GM12878 (cell line): ENCODE data around the gene MIA2. TPM values are rescaled to one million over a fixed set of nuclear protein-coding genes. Genes with fewer than 3 reads are reported as not detected.

ENCODE experiments used
- ATAC-seq: fragments of 200-7000 bp; cut with Tn5 transposase; 3 replicates; pipeline ENCODE4 v1.9.1; 2020; ENCODE audit warnings: mild to moderate bottlenecking, moderate library complexity
- BruUV-seq: library from RNA; stranded (reverse); fragments of 400-500 nt; replicated peaks from 2 replicates; lab custom pipeline; 2021; lab: Mats Ljungman, UMichigan
- CTCF ChIA-PET: fragments of 300-600 bp; sonication (Branson Sonifier 250); formaldehyde crosslinking; extraction: SDS; loops from one replicate; lab custom pipeline; 2021; ENCODE audit warnings: inconsistent platforms; lab: Yijun Ruan, JAX
- POLR2A ChIA-PET: fragments of 350-600 bp; formaldehyde crosslinking; extraction: SDS; loops from one replicate; lab custom pipeline; 2021; ENCODE audit warnings: inconsistent platforms; lab: Charles Lee
- RAD21 ChIA-PET: fragments of 300-600 bp; sonication (Branson Sonifier 250); formaldehyde crosslinking; loops from one replicate; lab custom pipeline; 2023; ENCODE audit warnings: antibody characterized with exemption; ENCODE audit not compliant: unreplicated experiment; lab: Charles Lee
- SMC1A ChIA-PET: fragments of 300-600 bp; sonication (Branson Sonifier 250); formaldehyde crosslinking; loops from one replicate; lab custom pipeline; 2023; ENCODE audit not compliant: unreplicated experiment, uncharacterized antibody; lab: Charles Lee
- DNase-seq: peaks from one replicate; pipeline ENCODE4 v3.0.0-alpha.2; 2011; ENCODE audit warnings: low read depth, low spot score
- FAIRE-seq: peaks from 3 replicates; lab custom pipeline; 2011; peaks lifted over from hg19 to GRCh38; lab: Jason Lieb, UNC
- H2AFZ ChIP-seq: 2 replicates; pipeline ENCODE4 v1.6.0; 2011; ENCODE audit warnings: low read depth, low read length, control low read depth; ENCODE audit not compliant: control insufficient read depth
- H3K27ac ChIP-seq: 2 replicates; pipeline ENCODE4 v1.5.1; 2011; ENCODE audit warnings: control low read depth; ENCODE audit not compliant: control insufficient read depth, insufficient read depth
- H3K27me3 ChIP-seq, 2 experiments: replicated peaks in 1 of 2; 2 replicates each; pipeline versions ENCODE4 v1.6.0 to v1.6.1; 2011; ENCODE audit warnings: low read length in 1 of 2; ENCODE audit not compliant: control insufficient read depth in 2 of 2, insufficient read depth in 2 of 2
- H3K36me3 ChIP-seq, 2 experiments: 2 replicates each; pipeline ENCODE4 v1.5.1; 2011; ENCODE audit warnings: low read length in 1 of 2; ENCODE audit not compliant: control insufficient read depth in 2 of 2, insufficient read depth in 2 of 2
- H3K4me1 ChIP-seq: 2 replicates; pipeline ENCODE4 v1.6.1; 2011; ENCODE audit warnings: mild to moderate bottlenecking, low read length, moderate library complexity, mixed read lengths; ENCODE audit not compliant: control insufficient read depth, insufficient read depth
- H3K4me2 ChIP-seq: 2 replicates; pipeline ENCODE4 v1.6.0; 2011; ENCODE audit warnings: control low read depth; ENCODE audit not compliant: control insufficient read depth, insufficient read depth
- H3K4me3 ChIP-seq: fragments of 200-600 bp; sonication (generic); 2 replicates; pipeline ENCODE4 v1.5.1; 2016
- H3K79me2 ChIP-seq: 2 replicates; pipeline ENCODE4 v1.6.0; 2011; ENCODE audit warnings: low read length; ENCODE audit not compliant: control insufficient read depth, insufficient read depth
- H3K9ac ChIP-seq: 2 replicates; pipeline ENCODE4 v1.8.0; 2011; ENCODE audit warnings: low read length, control low read depth, mixed read lengths; ENCODE audit not compliant: control insufficient read depth, insufficient read depth
- H3K9me3 ChIP-seq: replicated peaks from 3 replicates; pipeline ENCODE4 v1.5.1; 2011; ENCODE audit warnings: mild to moderate bottlenecking, low read length; ENCODE audit not compliant: control insufficient read depth, insufficient read depth
- H4K20me1 ChIP-seq: 2 replicates; pipeline ENCODE4 v1.6.0; 2011; ENCODE audit not compliant: control insufficient read depth, insufficient read depth
- NR2C2 ChIP-seq: IDR thresholded peaks from 2 replicates; pipeline ENCODE4 v1.6.1; 2011; ENCODE audit warnings: borderline replicate concordance, low read depth; ENCODE audit not compliant: control insufficient read depth, insufficient read length
- RAD21 ChIP-seq: IDR thresholded peaks from 2 replicates; pipeline ENCODE4 v1.6.1; 2011; ENCODE audit warnings: mild to moderate bottlenecking, low read depth, low read length, moderate library complexity; ENCODE audit not compliant: insufficient read depth
- SMC3 ChIP-seq: IDR thresholded peaks from 2 replicates; pipeline ENCODE4 v1.6.1; 2011; ENCODE audit warnings: low read length, improper control_type of control experiment, borderline replicate concordance
- WGBS: methylation state at CpG from one replicate; pipeline ENCODE4 v1.1.6; 2016; ENCODE audit warnings: low lambda C conversion rate; ENCODE audit not compliant: insufficient replicate concordance, insufficient coverage; ENCODE audit errors: missing lambda C conversion rate; 5-methylcytosine and 5-hydroxymethylcytosine counted together
- in situ Hi-C: fragments of 300-500 bp; cut with MboI; formaldehyde crosslinking; loops from 9 replicates; pipeline ENCODE4 v1.14.3; 2018; ENCODE audit warnings: mixed read lengths
- intact Hi-C: fragments of 100-400 bp; cut with micrococcal nuclease; formaldehyde crosslinking; loops from one replicate; pipeline ENCODE4 v1.14.2; 2022; ENCODE audit not compliant: unreplicated experiment
- polyA plus RNA-seq, 11 experiments: library from polyadenylated mRNA; depleted of rRNA in 4 of 11; unstranded in 6 of 11; stranded (reverse) in 5 of 11; fragments of >200 nt; fragmentation: Nextera tagmentation in 4 of 11; fragmentation: Illumina TruSeq in 1 of 11; extraction: Ambion mirVana in 4 of 11; extraction: Trizol in 1 of 11; gene quantifications; 1 replicate in 1 of 11; 2 replicates in 10 of 11; pipeline versions ENCODE4 v1.2.1 to v1.2.3, GENCODE V29; 2011 to 2016; ENCODE audit warnings: inconsistent platforms in 2 of 11, missing spikeins in 2 of 11, low read depth in 1 of 11
- total RNA-seq, 4 experiments: library from RNA; depleted of rRNA in 3 of 4; stranded (reverse); fragments of >200 nt in 3 of 4; fragmentation: Illumina TruSeq in 1 of 4; extraction: Trizol in 1 of 4; gene quantifications; 2 replicates each; pipeline versions ENCODE4 v1.2.1 to v1.2.3, GENCODE V29; 2013 to 2021
- TF ChIP-seq, protein P1 (sequence below), 3 experiments: IDR thresholded peaks in 2 of 3; conservative IDR thresholded peaks in 1 of 3; 2 replicates each; pipeline ENCODE4 v1.5.1; 2011; ENCODE audit warnings: low read depth in 3 of 3, low read length in 3 of 3, mild to moderate bottlenecking in 3 of 3, control low read depth in 2 of 3, moderate library complexity in 2 of 3, inconsistent platforms in 1 of 3, mixed read lengths in 1 of 3; ENCODE audit not compliant: control insufficient read depth in 2 of 3, insufficient read depth in 1 of 3; ENCODE audit errors: extremely low read depth in 1 of 3

The MIA2 gene
- total and polyA plus RNA-seq, 10 of the 15 experiments (the other 5 are each of a cell fraction or from before 2014, with no cell fraction given): 6.3 to 36.8 (median 17.1) TPM

DNA sequence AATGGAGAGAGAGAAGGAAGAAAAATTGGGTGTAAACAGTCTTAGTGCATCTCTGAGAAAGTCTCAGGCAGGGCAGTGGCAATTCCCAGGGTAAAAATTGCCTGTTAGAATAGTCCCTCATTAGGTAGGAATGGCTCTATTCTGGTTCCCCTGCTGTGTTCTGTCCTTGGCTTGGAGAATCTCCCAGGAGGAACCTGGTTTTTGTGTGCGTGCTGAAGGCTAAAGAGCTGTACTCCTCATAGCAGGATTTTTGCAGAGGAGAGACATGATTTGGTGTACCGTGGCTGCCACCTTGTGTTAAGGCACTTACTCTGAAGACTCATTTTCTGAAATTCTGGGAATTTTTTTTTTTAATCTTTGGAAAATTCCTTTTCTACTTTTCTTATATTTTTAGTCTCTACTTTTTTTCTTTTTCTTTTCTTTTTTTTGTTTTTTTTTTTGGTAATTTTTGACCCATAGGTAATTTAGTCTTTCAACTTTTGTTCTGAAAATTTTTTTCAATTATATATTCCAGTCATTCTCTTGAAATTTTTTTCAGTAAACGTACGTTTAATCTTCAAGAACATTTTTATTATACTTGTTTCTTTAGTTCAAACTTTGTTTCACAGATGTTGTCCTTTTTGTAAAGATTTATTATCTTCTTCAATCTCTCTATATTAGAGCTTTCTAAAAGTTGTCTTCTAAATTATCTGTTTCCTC, 134.7 kb downstream of the MIA2 start:
- RAD21 ChIA-PET: no interaction called here
- POLR2A ChIA-PET: no interaction called here
- no peak overlapping the region for H2AFZ ChIP-seq
- no peak overlapping the region for H3K9ac ChIP-seq
- no peaks in the 10 kb centered on the region for H3K79me2 ChIP-seq
- no peaks in the 10 kb centered on the region; a peak in 1 of 4 replicates for H3K36me3 ChIP-seq
- peaks cover 2% of the 10 kb centered on the region; the same call in 1 of the 3 replicates for H3K9me3 ChIP-seq
- peak; percentile 46; the same call in 2 of the 3 replicates for ATAC-seq
- WGBS: 86% methylated on average over 4 of the region's 4 CpGs
- no TSS peak for BruUV-seq
- TF ChIP-seq RAD21: peak; percentile 84
- TF ChIP-seq, protein P1, sequence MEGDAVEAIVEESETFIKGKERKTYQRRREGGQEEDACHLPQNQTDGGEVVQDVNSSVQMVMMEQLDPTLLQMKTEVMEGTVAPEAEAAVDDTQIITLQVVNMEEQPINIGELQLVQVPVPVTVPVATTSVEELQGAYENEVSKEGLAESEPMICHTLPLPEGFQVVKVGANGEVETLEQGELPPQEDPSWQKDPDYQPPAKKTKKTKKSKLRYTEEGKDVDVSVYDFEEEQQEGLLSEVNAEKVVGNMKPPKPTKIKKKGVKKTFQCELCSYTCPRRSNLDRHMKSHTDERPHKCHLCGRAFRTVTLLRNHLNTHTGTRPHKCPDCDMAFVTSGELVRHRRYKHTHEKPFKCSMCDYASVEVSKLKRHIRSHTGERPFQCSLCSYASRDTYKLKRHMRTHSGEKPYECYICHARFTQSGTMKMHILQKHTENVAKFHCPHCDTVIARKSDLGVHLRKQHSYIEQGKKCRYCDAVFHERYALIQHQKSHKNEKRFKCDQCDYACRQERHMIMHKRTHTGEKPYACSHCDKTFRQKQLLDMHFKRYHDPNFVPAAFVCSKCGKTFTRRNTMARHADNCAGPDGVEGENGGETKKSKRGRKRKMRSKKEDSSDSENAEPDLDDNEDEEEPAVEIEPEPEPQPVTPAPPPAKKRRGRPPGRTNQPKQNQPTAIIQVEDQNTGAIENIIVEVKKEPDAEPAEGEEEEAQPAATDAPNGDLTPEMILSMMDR (IDR thresholded peaks at IDR 0.05 in 2 of 3, conservative IDR thresholded peaks at IDR 0.05 in 1 of 3; ENCODE audit: control insufficient read depth in 2 of 3, extremely low read depth in 1 of 3, insufficient read depth in 1 of 3, low read depth in 3 of 3, low read length in 3 of 3): peak; percentile 31 to 61 (median 37); a peak in 5 of 6 replicates
- no peak for TF ChIP-seq NR2C2
- TF ChIP-seq SMC3: peak; percentile 67; the same call in 1 of the 2 replicates
- H3K27me3 ChIP-seq: no peaks in the 10 kb centered on the region
- intact Hi-C loops (loop anchor here (1.0 kb wide), 2 partner anchors 137 to 261 kb away; no protein-coding TSS in a partner anchor), in situ Hi-C loops (no loop called here)
- SMC1A ChIA-PET: interaction anchor here (0.6 to 2.7 kb wide), 5 partner anchors 66 to 334 kb away, joined by 3 to 15 read pairs (median 3); no protein-coding TSS in a partner anchor
- H3K4me3 ChIP-seq: no peak overlapping the region
- FAIRE-seq: peak; percentile 70
- DNase-seq: no peak
- CTCF ChIA-PET: interaction anchor here (0.6 to 2.6 kb wide), 10 partner anchors 19 to 909 kb away, joined by 3 to 17 read pairs (median 4); no protein-coding TSS in a partner anchor
- H3K27ac ChIP-seq: no peak overlapping the region
- H3K4me2 ChIP-seq: no peak overlapping the region
- H4K20me1 ChIP-seq: no peaks in the 10 kb centered on the region
- no peaks in the 10 kb centered on the region for H3K4me1 ChIP-seq
